ENCODE results near the gene KCNK17. TPM values are rescaled to one million over a fixed set of nuclear protein-coding genes. Genes with fewer than 3 reads are reported as not detected.

Gene KCNK17
- total and polyA plus RNA-seq, 12 donors, result 0.13 to 0.39 (median 0.19) TPM; not detected in 6

DNA sequence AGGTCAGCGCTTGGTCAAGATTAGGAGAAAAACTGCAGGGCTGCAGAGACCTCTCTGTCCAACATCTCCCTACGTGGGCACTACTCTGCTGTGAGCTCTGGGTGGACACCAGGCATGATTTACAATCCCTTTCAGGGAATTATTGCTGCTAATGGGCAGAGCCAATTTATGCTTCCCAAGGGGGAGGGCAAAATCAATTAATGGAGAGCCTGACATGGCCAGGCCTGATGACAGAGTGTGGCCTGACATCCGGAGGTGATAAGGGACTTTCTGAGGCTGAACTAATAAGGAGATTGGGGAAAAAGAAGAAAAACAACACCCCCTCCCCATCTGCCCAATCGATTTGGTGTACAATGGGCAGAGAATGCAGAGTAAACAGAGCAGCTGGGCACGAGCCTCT is 13.3 kb upstream of the KCNK17 start:
- H3K9me3 ChIP-seq, result no peaks in the 10 kb centered on the region
- peaks cover 0 to 41% (median 23%) of the 10 kb centered on the region in 7 donors for H3K27me3 ChIP-seq
- no peak for DNase-seq
- WGBS, 2 donors, result 49 to 59% methylated on average over 5 of the region's 5 CpGs
- no peak overlapping the region for H3K27ac ChIP-seq
- H3K4me1 ChIP-seq, result no peaks in the 10 kb centered on the region
- ATAC-seq, result no peak
- TF ChIP-seq, protein P1, sequence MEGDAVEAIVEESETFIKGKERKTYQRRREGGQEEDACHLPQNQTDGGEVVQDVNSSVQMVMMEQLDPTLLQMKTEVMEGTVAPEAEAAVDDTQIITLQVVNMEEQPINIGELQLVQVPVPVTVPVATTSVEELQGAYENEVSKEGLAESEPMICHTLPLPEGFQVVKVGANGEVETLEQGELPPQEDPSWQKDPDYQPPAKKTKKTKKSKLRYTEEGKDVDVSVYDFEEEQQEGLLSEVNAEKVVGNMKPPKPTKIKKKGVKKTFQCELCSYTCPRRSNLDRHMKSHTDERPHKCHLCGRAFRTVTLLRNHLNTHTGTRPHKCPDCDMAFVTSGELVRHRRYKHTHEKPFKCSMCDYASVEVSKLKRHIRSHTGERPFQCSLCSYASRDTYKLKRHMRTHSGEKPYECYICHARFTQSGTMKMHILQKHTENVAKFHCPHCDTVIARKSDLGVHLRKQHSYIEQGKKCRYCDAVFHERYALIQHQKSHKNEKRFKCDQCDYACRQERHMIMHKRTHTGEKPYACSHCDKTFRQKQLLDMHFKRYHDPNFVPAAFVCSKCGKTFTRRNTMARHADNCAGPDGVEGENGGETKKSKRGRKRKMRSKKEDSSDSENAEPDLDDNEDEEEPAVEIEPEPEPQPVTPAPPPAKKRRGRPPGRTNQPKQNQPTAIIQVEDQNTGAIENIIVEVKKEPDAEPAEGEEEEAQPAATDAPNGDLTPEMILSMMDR (IDR thresholded peaks at IDR 0.05), result no peak
- intact Hi-C loops (cut with DNase I), result no loop called here
- H3K4me3 ChIP-seq, result no peak overlapping the region
- H3K36me3 ChIP-seq, result no peaks in the 10 kb centered on the region

DNA sequence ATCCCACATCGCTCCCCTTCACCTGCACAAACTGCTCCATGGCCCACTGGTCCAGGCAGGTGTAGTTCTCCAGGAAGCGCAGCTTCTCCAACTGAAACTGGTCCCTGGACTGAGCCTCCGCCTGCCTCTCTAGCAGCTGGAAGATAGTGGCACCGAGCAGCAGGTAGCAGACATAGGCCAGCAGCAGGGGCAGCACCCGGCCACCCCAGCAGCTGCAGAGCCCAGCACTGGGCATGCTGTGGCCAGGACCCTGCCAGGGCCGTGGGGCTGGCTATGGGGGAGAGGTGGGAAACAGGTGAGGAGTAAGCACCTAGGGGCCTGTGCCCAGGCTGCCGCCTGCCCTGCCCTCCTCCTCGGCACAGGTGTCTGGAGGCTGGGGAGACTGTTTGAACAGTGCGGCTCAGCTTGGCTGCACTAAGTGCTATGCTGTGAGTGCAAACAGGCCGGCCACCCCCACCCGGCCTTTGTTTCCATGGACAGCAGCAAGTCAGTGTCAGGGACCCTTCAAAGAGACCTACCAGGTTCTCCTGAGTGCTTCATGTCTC is 8.2 kb upstream of the KCNK17 start, which contains the start of gene KCNK16:
Gene KCNK16 (minus strand): TSS at position 397 of the 545 bp plus-strand sequence. CDS start 162 bp downstream, at position 235.
- DNase-seq (no peak), ATAC-seq (peak in 1 of 8 donors; percentile 36)
- TF ChIP-seq, protein P1 (IDR thresholded peaks at IDR 0.05), result no peak
- Histone ChIP-seq H3K36me3 (no peaks in the 10 kb centered on the region), H3K9me3 (no peaks in the 10 kb centered on the region), H3K27me3 (peaks cover 0 to 23% (median 9%) of the 10 kb centered on the region in 7 donors), H3K27ac (no peak within 1 kb of the TSS), H3K4me3 (no peak within 1 kb of the TSS), H3K4me1 (peaks cover 0 to 10% (median 0%) of the 10 kb centered on the region in 9 donors)
- intact Hi-C loops (cut with DNase I), result no loop called here
- WGBS, 2 donors, result 79 to 86% methylated on average over 11 of the region's 11 CpGs

DNA sequence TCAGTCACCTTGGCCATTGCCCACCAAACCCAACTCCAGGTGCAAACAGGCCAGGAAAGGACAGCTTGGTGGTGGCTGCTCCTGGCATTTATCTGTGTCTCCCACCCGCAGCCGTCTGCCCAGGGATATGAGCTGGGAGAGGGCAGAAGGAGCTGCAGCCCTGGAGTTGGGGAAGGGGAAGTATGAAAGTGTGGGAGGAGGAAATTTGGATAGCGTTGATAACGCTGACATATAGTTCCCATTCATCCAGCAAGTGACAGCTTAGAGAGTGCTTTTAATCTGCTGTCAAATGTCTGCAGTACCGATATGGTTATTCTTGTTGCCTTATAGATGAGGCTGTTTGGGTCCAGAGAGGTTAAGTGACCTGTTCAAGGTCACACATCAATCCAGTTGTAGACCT is 7.5 kb upstream of the KCNK17 start:
- H3K27me3 ChIP-seq, result peaks cover 0 to 19% (median 7%) of the 10 kb centered on the region in 7 donors

DNA sequence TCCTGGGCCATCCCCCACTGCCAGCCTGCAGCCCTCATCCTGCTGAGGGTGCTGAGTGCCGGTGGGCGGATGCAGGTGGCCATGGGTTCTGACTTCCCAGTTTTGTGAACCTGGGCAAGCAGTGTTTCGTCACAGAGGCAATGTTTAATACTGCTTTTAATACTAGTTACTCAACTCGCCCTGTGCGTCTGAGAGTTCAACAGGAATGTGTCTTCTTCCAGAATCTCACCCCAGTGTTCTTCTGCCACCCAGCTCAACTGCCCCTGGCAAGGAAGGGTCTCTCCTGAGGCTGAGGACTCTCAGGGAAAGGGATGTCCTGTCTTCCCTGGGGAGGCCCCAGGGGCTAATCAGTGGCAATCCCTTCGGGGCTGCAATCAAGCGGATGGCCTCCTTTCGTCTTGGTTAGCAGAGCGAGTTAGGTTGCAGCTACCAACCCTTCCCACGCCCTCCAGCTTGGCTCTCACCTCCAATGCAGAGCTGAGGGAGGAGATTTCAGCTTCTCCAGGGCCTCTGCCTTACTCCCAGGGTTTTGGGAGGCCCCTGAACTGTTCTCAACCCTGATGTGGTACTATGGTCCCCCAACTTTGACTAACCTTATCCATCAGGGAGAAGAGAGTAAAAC is 6.3 kb upstream of the KCNK17 start:
- no peak overlapping the region for H3K4me3 ChIP-seq
- H3K36me3 ChIP-seq, result no peaks in the 10 kb centered on the region
- ATAC-seq (peak in 4 of 8 donors; percentile 14 to 38 (median 16)), DNase-seq (no peak)
- no peaks in the 10 kb centered on the region for H3K9me3 ChIP-seq
- H3K27me3 ChIP-seq, result peaks cover 0 to 18% (median 4%) of the 10 kb centered on the region in 7 donors
- intact Hi-C loops (cut with DNase I), result no loop called here
- TF ChIP-seq, protein P1 (IDR thresholded peaks at IDR 0.05), result no peak
- 58 to 65% methylated on average over 10 of the region's 10 CpGs for WGBS, 2 donors
- peaks cover 0 to 10% (median 0%) of the 10 kb centered on the region in 9 donors for H3K4me1 ChIP-seq
- peak overlapping the region in 3 of 10 donors; percentile 22 to 31 (median 26) for H3K27ac ChIP-seq

More for the DNA sequence above, 7.5 kb upstream of the KCNK17 start:
- TF ChIP-seq, protein P1 (IDR thresholded peaks at IDR 0.05), result no peak
- Histone ChIP-seq H3K27ac (no peak overlapping the region), H3K9me3 (no peaks in the 10 kb centered on the region), H3K4me1 (peaks cover 0 to 10% (median 0%) of the 10 kb centered on the region in 9 donors), H3K4me3 (no peak overlapping the region), H3K36me3 (no peaks in the 10 kb centered on the region)
- 46 to 49% methylated on average over 5 of the region's 5 CpGs for WGBS, 2 donors
- ATAC-seq (no peak), DNase-seq (no peak)
- intact Hi-C loops (cut with DNase I), result no loop called here
